Lower lobe of right lung (tissue), 2 donors: ENCODE measurements around the gene SLFN5. TPM values are rescaled to one million over a fixed set of nuclear protein-coding genes. Genes with fewer than 3 reads are reported as not detected.
A peak's percentile ranks its signal among the peaks of the same experiment; 100 is the strongest.

Experiments used
- ATAC-seq, 2 donors: fragments of 200-7000 bp; cut with Tn5 transposase; one replicate each; pipeline ENCODE4 v1.9.1; 2020 to 2022; ENCODE audit warnings: mild to moderate bottlenecking in 2 of 2, moderate library complexity in 2 of 2
- DNase-seq: peaks from one replicate; pipeline ENCODE4 v3.0.0-alpha.2; 2020
- H3K27ac ChIP-seq: fragments of 200-600 bp; one replicate; pipeline ENCODE4 v1.8.0; 2022
- H3K27me3 ChIP-seq: fragments of 200-600 bp; one replicate; pipeline ENCODE4 v1.8.0; 2022; ENCODE audit warnings: low read depth
- H3K36me3 ChIP-seq: fragments of 200-600 bp; one replicate; pipeline ENCODE4 v1.8.0; 2022; ENCODE audit warnings: mild to moderate bottlenecking
- H3K4me1 ChIP-seq: fragments of 200-600 bp; one replicate; pipeline ENCODE4 v1.8.0; 2022
- H3K4me3 ChIP-seq: fragments of 200-600 bp; one replicate; pipeline ENCODE4 v1.8.0; 2022; ENCODE audit warnings: mild to moderate bottlenecking
- H3K9me3 ChIP-seq: fragments of 200-600 bp; one replicate; pipeline ENCODE4 v1.8.0; 2022
- intact Hi-C: fragments of 100-400 bp; cut with DNase I; formaldehyde crosslinking; loops from one replicate; pipeline ENCODE4 v1.11.0; 2022
- total RNA-seq: library from RNA; stranded (reverse); fragmentation: NEBNext Ultra II Directional; extraction: Animal tissue kit (Norgen Biotek cat#: 25700); gene quantifications from one replicate; pipeline ENCODE4 v1.2.1, GENCODE V29; 2021
- TF ChIP-seq, protein P1 (sequence below): fragments of 200-600 bp; IDR thresholded peaks from one replicate; pipeline ENCODE4 v1.8.0; 2022; ENCODE audit warnings: antibody characterized with exemption, mild to moderate bottlenecking
- donor health status: DM: no; HTN: yes; CAD: no; lungs with severe emphysema.

The SLFN5 gene
- total RNA-seq, 1 donor from 2014 or later: 47.6 TPM

DNA sequence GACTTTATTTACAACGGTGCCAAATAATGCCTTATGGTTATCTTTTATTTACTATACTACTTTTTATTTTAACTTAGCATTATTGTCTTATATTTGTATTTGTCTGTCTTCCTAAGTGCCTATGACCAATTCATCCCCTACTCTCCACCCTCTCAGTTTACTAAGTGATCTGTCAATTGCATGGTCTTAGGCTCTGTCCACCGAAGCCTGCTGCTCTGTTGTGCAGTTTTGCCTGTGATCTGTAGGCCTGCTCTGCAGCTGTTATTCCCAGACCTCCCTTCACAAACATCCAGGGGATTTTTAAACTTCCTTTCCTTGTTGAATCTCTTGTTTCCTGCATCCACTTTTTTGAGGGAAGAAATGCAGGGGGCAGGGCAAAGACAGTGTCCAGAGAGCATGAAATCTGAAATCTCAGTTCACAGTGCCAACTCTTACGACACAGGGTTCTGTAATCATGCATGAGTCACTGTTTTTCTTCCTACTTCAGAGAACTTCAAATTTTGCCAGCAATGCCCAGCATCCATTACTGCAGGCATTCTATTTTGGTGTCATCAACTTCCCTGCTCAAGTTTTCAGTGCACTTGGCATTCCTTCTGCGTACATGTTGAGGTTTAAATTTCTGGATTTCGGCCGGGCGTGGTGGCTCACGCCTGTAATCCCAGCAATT lies 11.4 kb downstream of the SLFN5 start:
- peak overlapping the region; percentile 74 for H3K27ac ChIP-seq
- no peaks in the 10 kb centered on the region for H3K9me3 ChIP-seq
- no peak overlapping the region for H3K4me3 ChIP-seq
- H3K36me3 ChIP-seq: peaks cover 8% of the 10 kb centered on the region
- ATAC-seq: peak; percentile 89 to 93
- no peaks in the 10 kb centered on the region for H3K27me3 ChIP-seq
- DNase-seq: peak; percentile 53
- intact Hi-C loops: no loop called here
- TF ChIP-seq, protein P1, sequence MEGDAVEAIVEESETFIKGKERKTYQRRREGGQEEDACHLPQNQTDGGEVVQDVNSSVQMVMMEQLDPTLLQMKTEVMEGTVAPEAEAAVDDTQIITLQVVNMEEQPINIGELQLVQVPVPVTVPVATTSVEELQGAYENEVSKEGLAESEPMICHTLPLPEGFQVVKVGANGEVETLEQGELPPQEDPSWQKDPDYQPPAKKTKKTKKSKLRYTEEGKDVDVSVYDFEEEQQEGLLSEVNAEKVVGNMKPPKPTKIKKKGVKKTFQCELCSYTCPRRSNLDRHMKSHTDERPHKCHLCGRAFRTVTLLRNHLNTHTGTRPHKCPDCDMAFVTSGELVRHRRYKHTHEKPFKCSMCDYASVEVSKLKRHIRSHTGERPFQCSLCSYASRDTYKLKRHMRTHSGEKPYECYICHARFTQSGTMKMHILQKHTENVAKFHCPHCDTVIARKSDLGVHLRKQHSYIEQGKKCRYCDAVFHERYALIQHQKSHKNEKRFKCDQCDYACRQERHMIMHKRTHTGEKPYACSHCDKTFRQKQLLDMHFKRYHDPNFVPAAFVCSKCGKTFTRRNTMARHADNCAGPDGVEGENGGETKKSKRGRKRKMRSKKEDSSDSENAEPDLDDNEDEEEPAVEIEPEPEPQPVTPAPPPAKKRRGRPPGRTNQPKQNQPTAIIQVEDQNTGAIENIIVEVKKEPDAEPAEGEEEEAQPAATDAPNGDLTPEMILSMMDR: no peak
- H3K4me1 ChIP-seq: peaks cover 58% of the 10 kb centered on the region

GRCh38 chr17:35255316-35255715 lies 12.4 kb downstream of the SLFN5 start:
- Histone ChIP-seq H3K27ac (no peak overlapping the region), H3K9me3 (no peaks in the 10 kb centered on the region), H3K4me1 (peaks cover 64% of the 10 kb centered on the region), H3K27me3 (no peaks in the 10 kb centered on the region), H3K4me3 (no peak overlapping the region), H3K36me3 (peaks cover 18% of the 10 kb centered on the region)
- intact Hi-C loops: no loop called here
- TF ChIP-seq, protein P1: no peak
- ATAC-seq (no peak), DNase-seq (no peak)

DNA sequence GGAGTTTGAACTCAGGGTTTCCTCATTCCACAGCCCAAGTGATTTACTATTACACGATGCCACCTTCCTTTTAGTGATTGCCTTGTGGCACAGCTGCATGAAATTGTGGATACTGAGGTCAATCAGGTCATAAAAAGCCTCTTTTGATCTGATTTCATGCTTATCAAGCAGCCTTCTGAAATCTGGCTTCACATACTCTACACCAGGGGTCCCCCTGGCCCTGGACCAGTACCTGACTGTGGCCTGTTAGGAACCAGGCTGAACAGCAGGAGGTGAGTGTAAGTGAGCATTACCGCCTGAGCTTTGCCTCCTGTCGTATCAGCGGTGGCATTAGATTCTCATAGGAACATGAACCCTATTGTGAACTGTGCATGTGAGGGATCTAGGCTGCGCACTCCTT lies 13.8 kb downstream of the SLFN5 start:
- intact Hi-C loops: no loop called here
- DNase-seq (no peak), ATAC-seq (no peak)
- TF ChIP-seq, protein P1: no peak
- H3K4me3 ChIP-seq: no peak overlapping the region
- peaks cover 63% of the 10 kb centered on the region for H3K4me1 ChIP-seq
- no peaks in the 10 kb centered on the region for H3K27me3 ChIP-seq
- H3K9me3 ChIP-seq: no peaks in the 10 kb centered on the region
- peaks cover 32% of the 10 kb centered on the region for H3K36me3 ChIP-seq
- no peak overlapping the region for H3K27ac ChIP-seq

DNA sequence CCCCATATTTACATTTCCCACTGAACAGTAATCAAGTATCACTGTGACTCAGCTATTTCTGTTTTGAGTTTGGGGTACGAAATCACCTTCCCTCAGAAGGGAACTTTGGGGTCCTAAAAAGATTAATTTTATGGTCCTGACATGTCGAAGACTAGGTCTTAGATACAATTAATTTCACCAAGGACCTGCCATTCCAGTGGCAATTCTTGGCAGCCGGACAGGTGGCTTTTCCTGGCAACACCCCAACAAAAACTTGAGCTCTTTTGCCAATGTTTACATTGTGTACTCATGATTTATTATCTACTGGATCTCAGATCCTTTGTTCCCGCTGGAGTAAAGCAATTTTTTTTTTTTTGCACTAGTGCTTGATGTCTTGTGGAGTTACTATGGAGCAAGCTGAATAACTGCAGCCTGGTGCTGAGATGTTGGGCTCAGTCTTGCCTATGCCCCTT lies 14.4 kb downstream of the SLFN5 start:
- ATAC-seq: peak; percentile 43 to 48
- intact Hi-C loops: no loop called here

DNA sequence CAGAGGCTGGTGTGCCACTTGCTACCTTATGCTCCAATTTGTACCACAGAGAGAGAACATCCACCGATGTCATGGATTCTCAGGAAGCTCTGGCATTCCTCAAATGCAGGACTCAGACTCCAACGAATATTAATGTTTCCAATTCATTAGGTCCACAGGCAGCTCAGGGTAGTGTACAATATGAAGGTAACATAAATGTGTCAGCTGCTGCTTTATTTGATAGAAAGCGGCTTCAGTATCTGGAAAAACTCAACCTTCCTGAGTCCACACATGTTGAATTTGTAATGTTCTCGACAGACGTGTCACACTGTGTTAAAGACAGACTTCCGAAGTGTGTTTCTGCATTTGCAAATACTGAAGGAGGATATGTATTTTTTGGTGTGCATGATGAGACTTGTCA lies 16.1 kb downstream of the SLFN5 start:
- Histone ChIP-seq H3K9me3 (no peaks in the 10 kb centered on the region), H3K4me3 (no peak overlapping the region), H3K36me3 (peaks cover 55% of the 10 kb centered on the region), H3K4me1 (peaks cover 40% of the 10 kb centered on the region), H3K27me3 (no peaks in the 10 kb centered on the region), H3K27ac (no peak overlapping the region)
- TF ChIP-seq, protein P1: no peak
- intact Hi-C loops: no loop called here
- DNase-seq: no peak
- ATAC-seq: no peak

More for the DNA sequence above, 14.4 kb downstream of the SLFN5 start:
- Histone ChIP-seq H3K27me3 (no peaks in the 10 kb centered on the region), H3K27ac (no peak overlapping the region), H3K4me1 (peaks cover 57% of the 10 kb centered on the region), H3K9me3 (no peaks in the 10 kb centered on the region), H3K4me3 (no peak overlapping the region), H3K36me3 (peaks cover 38% of the 10 kb centered on the region)
- TF ChIP-seq, protein P1: no peak
- DNase-seq: peak; percentile 52
